ENCODE data around the gene UBXN11. TPM values are rescaled to one million over a fixed set of nuclear protein-coding genes. Genes with fewer than 3 reads are reported as not detected.

Gene UBXN11
- total RNA-seq, 1 donor from 2014 or later = 12.8 TPM

DNA sequence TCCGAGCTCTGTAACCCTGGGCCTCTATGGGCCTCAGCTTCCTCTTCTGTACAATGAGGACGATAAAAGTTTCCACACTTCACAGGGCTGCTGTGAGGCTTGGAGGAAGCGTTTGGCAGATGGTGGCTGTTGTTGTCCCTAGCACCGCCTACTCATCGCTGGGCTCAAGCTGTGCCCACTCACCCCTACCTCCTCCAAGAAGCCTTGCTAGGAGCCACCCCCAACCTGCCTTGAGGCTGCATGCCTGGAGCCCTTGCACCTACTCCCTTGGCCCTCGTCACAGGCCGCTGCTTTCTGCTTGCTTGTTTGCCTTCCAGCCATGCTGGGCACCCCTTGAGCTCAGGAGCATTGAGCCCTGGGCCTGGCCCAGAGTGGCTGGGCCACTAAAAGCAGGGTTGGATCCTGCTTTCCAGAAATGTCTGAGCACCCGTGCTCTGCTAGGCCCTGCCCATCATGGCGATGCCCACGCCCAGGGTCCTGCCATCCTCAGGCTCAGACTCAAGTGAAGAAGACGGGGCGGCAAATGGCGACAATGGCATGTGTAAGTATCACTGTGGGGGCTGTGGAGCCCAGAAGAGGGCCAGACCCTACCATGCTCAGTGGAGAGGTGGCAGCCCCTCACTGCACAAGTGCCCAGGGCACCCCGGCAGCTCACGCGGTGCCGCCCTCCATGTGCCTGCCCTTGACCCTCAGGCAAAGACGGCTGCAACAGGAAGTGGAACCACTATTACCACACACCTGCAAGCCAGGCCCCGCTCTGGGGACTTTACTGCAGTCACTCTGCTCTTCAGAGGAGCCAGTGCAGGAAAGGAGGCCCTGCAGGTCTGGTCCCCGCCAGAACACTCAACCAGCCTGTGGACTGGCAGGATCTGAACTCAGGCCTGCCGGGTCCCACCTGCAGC lies 17.0 kb downstream of the UBXN11 start:
- DNase-seq (ENCODE audit: low read depth) = no peak
- no peaks in the 10 kb centered on the region for H3K79me2 ChIP-seq (ENCODE audit: insufficient read depth, low read length)
- H3K27me3 ChIP-seq (ENCODE audit: insufficient read depth, low read length) = no peaks in the 10 kb centered on the region
- no peaks in the 10 kb centered on the region for H3K36me3 ChIP-seq (ENCODE audit: insufficient read depth, low read length)
- no peak overlapping the region for H3K27ac Mint-ChIP-seq (ENCODE audit: unreplicated experiment)
- no peak overlapping the region for H3K27ac ChIP-seq (ENCODE audit: low read depth, low read length)
- peaks cover 3% of the 10 kb centered on the region for H4K20me1 ChIP-seq (ENCODE audit: insufficient read depth, low read length)
- no peak overlapping the region for H3K9ac ChIP-seq (ENCODE audit: low read length)
- peaks cover 13% of the 10 kb centered on the region for H3K4me1 Mint-ChIP-seq (ENCODE audit: low read depth, unreplicated experiment)
- TF ChIP-seq, protein P1, sequence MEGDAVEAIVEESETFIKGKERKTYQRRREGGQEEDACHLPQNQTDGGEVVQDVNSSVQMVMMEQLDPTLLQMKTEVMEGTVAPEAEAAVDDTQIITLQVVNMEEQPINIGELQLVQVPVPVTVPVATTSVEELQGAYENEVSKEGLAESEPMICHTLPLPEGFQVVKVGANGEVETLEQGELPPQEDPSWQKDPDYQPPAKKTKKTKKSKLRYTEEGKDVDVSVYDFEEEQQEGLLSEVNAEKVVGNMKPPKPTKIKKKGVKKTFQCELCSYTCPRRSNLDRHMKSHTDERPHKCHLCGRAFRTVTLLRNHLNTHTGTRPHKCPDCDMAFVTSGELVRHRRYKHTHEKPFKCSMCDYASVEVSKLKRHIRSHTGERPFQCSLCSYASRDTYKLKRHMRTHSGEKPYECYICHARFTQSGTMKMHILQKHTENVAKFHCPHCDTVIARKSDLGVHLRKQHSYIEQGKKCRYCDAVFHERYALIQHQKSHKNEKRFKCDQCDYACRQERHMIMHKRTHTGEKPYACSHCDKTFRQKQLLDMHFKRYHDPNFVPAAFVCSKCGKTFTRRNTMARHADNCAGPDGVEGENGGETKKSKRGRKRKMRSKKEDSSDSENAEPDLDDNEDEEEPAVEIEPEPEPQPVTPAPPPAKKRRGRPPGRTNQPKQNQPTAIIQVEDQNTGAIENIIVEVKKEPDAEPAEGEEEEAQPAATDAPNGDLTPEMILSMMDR (IDR thresholded peaks at IDR 0.05; ENCODE audit: insufficient read depth, low read depth, low read length) = no peak
- TF ChIP-seq EZH2 (IDR thresholded peaks at IDR 0.05; ENCODE audit: insufficient read depth, low read length) = no peak
- no peak overlapping the region for H3K4me2 ChIP-seq (ENCODE audit: low read length)
- no peak overlapping the region for H3K4me3 ChIP-seq (ENCODE audit: insufficient read depth, low read depth, low read length)
- H3K36me3 Mint-ChIP-seq (ENCODE audit: low read depth, unreplicated experiment) = peaks cover 6% of the 10 kb centered on the region
- H2AFZ ChIP-seq (ENCODE audit: low read depth, low read length) = no peak overlapping the region
- H3K9me3 Mint-ChIP-seq (ENCODE audit: unreplicated experiment) = no peaks in the 10 kb centered on the region
- H3K9me3 ChIP-seq (ENCODE audit: insufficient read depth, low read depth, low read length) = no peaks in the 10 kb centered on the region
- H3K27me3 Mint-ChIP-seq (ENCODE audit: low read depth, unreplicated experiment) = no peaks in the 10 kb centered on the region
- peaks cover 10% of the 10 kb centered on the region for H3K4me1 ChIP-seq (ENCODE audit: insufficient read depth, low read length)
- no peak for FAIRE-seq
- H3K4me3 Mint-ChIP-seq (ENCODE audit: unreplicated experiment) = no peak overlapping the region

GRCh38 chr1:26288311-26288941 lies 18.0 kb downstream of the UBXN11 start:
- no peaks in the 10 kb centered on the region for H3K27me3 ChIP-seq (ENCODE audit: insufficient read depth, low read length)
- FAIRE-seq (no peak), DNase-seq (ENCODE audit: low read depth) (no peak)
- H3K4me3 ChIP-seq (ENCODE audit: insufficient read depth, low read depth, low read length) = no peak overlapping the region
- Mint-ChIP-seq H3K36me3 (ENCODE audit: low read depth, unreplicated experiment) (peaks cover 7% of the 10 kb centered on the region), H3K27ac (ENCODE audit: unreplicated experiment) (no peak overlapping the region), H3K9me3 (ENCODE audit: unreplicated experiment) (no peaks in the 10 kb centered on the region), H3K4me3 (ENCODE audit: unreplicated experiment) (no peak overlapping the region), H3K27me3 (ENCODE audit: low read depth, unreplicated experiment) (no peaks in the 10 kb centered on the region), H3K4me1 (ENCODE audit: low read depth, unreplicated experiment) (peaks cover 18% of the 10 kb centered on the region)
- TF ChIP-seq, protein P1 (IDR thresholded peaks at IDR 0.05; ENCODE audit: insufficient read depth, low read depth, low read length) = no peak
- H3K4me2 ChIP-seq (ENCODE audit: low read length) = no peak overlapping the region
- H3K9me3 ChIP-seq (ENCODE audit: insufficient read depth, low read depth, low read length) = no peaks in the 10 kb centered on the region
- no peak overlapping the region for H3K9ac ChIP-seq (ENCODE audit: low read length)
- peaks cover 6% of the 10 kb centered on the region for H3K79me2 ChIP-seq (ENCODE audit: insufficient read depth, low read length)
- no peaks in the 10 kb centered on the region for H3K36me3 ChIP-seq (ENCODE audit: insufficient read depth, low read length)
- peaks cover 20% of the 10 kb centered on the region for H3K4me1 ChIP-seq (ENCODE audit: insufficient read depth, low read length)
- no peak overlapping the region for H2AFZ ChIP-seq (ENCODE audit: low read depth, low read length)
- no peak overlapping the region for H3K27ac ChIP-seq (ENCODE audit: low read depth, low read length)
- peaks cover 12% of the 10 kb centered on the region for H4K20me1 ChIP-seq (ENCODE audit: insufficient read depth, low read length)

Measured in astrocyte (in vitro differentiated cells and primary cell).